Neural progenitor cell (in vitro differentiated cells): ENCODE results near the gene SLC10A1. TPM values are rescaled to one million over a fixed set of nuclear protein-coding genes. Genes with fewer than 3 reads are reported as not detected.

ENCODE experiments used
- DNase-seq: peaks from one replicate; pipeline ENCODE4 v3.0.0-alpha.2; 2016; ENCODE audit warnings: low spot score
- H2AFZ ChIP-seq: fragments of 200-600 bp; sonication (generic); replicated peaks from 2 replicates; pipeline ENCODE4 v1.6.1; 2016; ENCODE audit warnings: antibody characterized with exemption
- H3F3A ChIP-seq: fragments of 200-600 bp; sonication (generic); 2 replicates; pipeline ENCODE4 v1.6.1; 2016; ENCODE audit warnings: antibody characterized with exemption, low read depth
- H3K27ac ChIP-seq: fragments of 200-600 bp; sonication (generic); 2 replicates; pipeline ENCODE4 v1.5.1; 2016; ENCODE audit warnings: mild to moderate bottlenecking
- H3K27me3 ChIP-seq: fragments of 200-600 bp; sonication (generic); 2 replicates; pipeline ENCODE4 v1.6.1; 2016; ENCODE audit warnings: mild to moderate bottlenecking, moderate library complexity
- H3K36me3 ChIP-seq: fragments of 200-600 bp; sonication (generic); 2 replicates; pipeline ENCODE4 v1.5.1; 2016
- H3K4me1 ChIP-seq: fragments of 200-600 bp; sonication (generic); 2 replicates; pipeline ENCODE4 v1.6.1; 2016; ENCODE audit warnings: mixed run types
- H3K4me2 ChIP-seq: fragments of 200-600 bp; sonication (generic); 2 replicates; pipeline ENCODE4 v1.6.1; 2016
- H3K4me3 ChIP-seq: fragments of 200-600 bp; sonication (generic); 2 replicates; pipeline ENCODE4 v1.5.1; 2016
- H3K79me2 ChIP-seq: fragments of 200-600 bp; sonication (generic); 2 replicates; pipeline ENCODE4 v1.6.1; 2016; ENCODE audit warnings: low read depth
- H3K9ac ChIP-seq: fragments of 200-600 bp; sonication (generic); 2 replicates; pipeline ENCODE4 v1.6.1; 2016
- H3K9me3 ChIP-seq: fragments of 200-600 bp; sonication (generic); 2 replicates; pipeline ENCODE4 v1.5.1; 2016; ENCODE audit warnings: low read depth
- H4K20me1 ChIP-seq: fragments of 200-600 bp; sonication (generic); 2 replicates; pipeline ENCODE4 v1.6.1; 2016; ENCODE audit warnings: low read depth
- H3K27ac Mint-ChIP-seq: 3 replicates; pipeline ENCODE4 v1.8.0; 2021; ENCODE audit warnings: mixed read lengths
- H3K27me3 Mint-ChIP-seq: 2 replicates; pipeline ENCODE4 v1.8.0; 2022; ENCODE audit warnings: low read depth, mild to moderate bottlenecking, inconsistent platforms, moderate library complexity, mixed read lengths; ENCODE audit not compliant: insufficient read depth
- H3K36me3 Mint-ChIP-seq: 3 replicates; pipeline ENCODE4 v1.8.0; 2021; ENCODE audit warnings: mixed read lengths
- H3K4me1 Mint-ChIP-seq: 3 replicates; pipeline ENCODE4 v1.8.0; 2021; ENCODE audit warnings: mixed read lengths
- H3K4me3 Mint-ChIP-seq: 3 replicates; pipeline ENCODE4 v1.8.0; 2021; ENCODE audit warnings: mild to moderate bottlenecking, moderate library complexity, mixed read lengths
- H3K9me3 Mint-ChIP-seq: 3 replicates; pipeline ENCODE4 v1.8.0; 2020; ENCODE audit warnings: mixed read lengths
- EZH2 ChIP-seq: fragments of 200-600 bp; sonication (generic); IDR thresholded peaks from 2 replicates; pipeline ENCODE4 v1.6.1; 2017; ENCODE audit warnings: antibody characterized with exemption, mild to moderate bottlenecking, moderate library complexity
- EZH2phosphoT487 ChIP-seq: fragments of 200-600 bp; sonication (generic); IDR thresholded peaks from 2 replicates; pipeline ENCODE4 v1.6.1; 2017; ENCODE audit warnings: antibody characterized with exemption
- total RNA-seq: library from RNA; depleted of rRNA; stranded (reverse); fragments of >200 nt; gene quantifications from 2 replicates; pipeline ENCODE4 v1.2.3, GENCODE V29; 2015; ENCODE audit warnings: low replicate concordance
- TF ChIP-seq, protein P1 (sequence below): fragments of 200-600 bp; sonication (generic); IDR thresholded peaks from 2 replicates; pipeline ENCODE4 v1.5.1; 2017; ENCODE audit warnings: antibody characterized with exemption, mild to moderate bottlenecking

SLC10A1 gene
- total RNA-seq, 1 donor from 2014 or later = not detected

DNA sequence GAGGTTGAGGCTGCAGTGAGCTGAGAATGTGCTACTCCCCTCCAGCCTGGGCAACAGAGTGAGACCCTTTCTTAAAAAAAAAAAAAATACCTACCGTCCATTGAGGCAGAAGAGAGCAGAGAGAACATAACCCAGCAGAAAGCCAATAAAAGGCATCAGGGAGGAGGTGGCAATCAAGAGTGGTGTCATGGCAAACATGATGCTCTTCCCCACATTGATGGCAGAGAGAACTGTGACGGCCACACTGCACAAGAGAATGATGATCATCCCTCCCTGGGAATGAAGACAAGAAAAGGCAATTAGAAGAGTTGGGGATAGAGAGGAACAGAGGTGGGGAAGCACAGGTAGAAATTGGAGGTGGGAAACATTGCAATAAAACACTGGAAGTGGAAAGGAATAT is 18.0 kb downstream of the SLC10A1 start:
- TF ChIP-seq, protein P1, sequence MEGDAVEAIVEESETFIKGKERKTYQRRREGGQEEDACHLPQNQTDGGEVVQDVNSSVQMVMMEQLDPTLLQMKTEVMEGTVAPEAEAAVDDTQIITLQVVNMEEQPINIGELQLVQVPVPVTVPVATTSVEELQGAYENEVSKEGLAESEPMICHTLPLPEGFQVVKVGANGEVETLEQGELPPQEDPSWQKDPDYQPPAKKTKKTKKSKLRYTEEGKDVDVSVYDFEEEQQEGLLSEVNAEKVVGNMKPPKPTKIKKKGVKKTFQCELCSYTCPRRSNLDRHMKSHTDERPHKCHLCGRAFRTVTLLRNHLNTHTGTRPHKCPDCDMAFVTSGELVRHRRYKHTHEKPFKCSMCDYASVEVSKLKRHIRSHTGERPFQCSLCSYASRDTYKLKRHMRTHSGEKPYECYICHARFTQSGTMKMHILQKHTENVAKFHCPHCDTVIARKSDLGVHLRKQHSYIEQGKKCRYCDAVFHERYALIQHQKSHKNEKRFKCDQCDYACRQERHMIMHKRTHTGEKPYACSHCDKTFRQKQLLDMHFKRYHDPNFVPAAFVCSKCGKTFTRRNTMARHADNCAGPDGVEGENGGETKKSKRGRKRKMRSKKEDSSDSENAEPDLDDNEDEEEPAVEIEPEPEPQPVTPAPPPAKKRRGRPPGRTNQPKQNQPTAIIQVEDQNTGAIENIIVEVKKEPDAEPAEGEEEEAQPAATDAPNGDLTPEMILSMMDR = no peak
- TF ChIP-seq EZH2phosphoT487 (no peak), EZH2 (no peak)
- Mint-ChIP-seq H3K4me1 (no peaks in the 10 kb centered on the region), H3K27me3 (no peaks in the 10 kb centered on the region), H3K9me3 (no peaks in the 10 kb centered on the region), H3K4me3 (no peak overlapping the region), H3K36me3 (peaks cover 28% of the 10 kb centered on the region), H3K27ac (no peak overlapping the region)
- Histone ChIP-seq H3K9me3 (no peaks in the 10 kb centered on the region), H3K27me3 (no peaks in the 10 kb centered on the region), H3K79me2 (peaks cover 3% of the 10 kb centered on the region), H2AFZ (no peak overlapping the region), H3K4me3 (no peak overlapping the region), H4K20me1 (peaks cover 11% of the 10 kb centered on the region), H3F3A (peaks cover 42% of the 10 kb centered on the region), H3K36me3 (peaks cover 16% of the 10 kb centered on the region), H3K4me1 (no peaks in the 10 kb centered on the region), H3K4me2 (no peak overlapping the region), H3K9ac (no peak overlapping the region), H3K27ac (no peak overlapping the region)
- no peak for DNase-seq

DNA sequence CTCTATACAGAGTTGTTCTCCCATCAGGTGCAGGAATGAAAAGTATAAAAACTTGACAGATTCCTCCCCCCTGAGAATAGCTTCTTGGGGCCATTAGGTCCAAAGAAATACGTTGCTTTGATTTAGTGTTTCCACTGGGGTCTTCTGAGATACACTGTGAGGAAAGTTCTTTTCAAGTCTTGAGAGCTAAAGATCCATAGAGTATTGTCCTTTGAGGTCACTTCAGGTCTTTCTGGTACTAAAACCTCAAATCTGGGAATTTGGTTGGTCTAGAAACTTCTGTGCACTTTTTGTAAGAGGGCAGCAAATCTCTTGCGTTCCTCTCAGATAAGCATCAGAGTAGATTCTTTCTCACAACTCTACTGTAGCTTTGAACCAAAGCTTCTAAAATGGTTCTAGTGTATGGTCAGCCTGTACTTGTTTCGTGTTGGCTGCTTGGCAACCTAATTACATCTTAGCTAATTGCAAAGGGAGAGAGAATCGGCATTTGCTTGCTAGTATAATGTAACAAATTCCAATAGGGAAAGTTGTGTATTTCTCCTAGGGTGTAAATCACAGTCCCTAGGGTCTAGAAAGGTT is 20.1 kb downstream of the SLC10A1 start:
- no peaks in the 10 kb centered on the region for H3K4me1 Mint-ChIP-seq
- Histone ChIP-seq H3K4me2 (no peak overlapping the region), H3K36me3 (peaks cover 23% of the 10 kb centered on the region), H3K4me3 (no peak overlapping the region), H3K9ac (no peak overlapping the region), H3K79me2 (peaks cover 10% of the 10 kb centered on the region), H3K4me1 (no peaks in the 10 kb centered on the region), H3F3A (peaks cover 62% of the 10 kb centered on the region), H2AFZ (no peak overlapping the region), H3K27ac (no peak overlapping the region), H4K20me1 (peaks cover 15% of the 10 kb centered on the region), H3K9me3 (no peaks in the 10 kb centered on the region), H3K27me3 (no peaks in the 10 kb centered on the region)
- peaks cover 42% of the 10 kb centered on the region for H3K36me3 Mint-ChIP-seq
- H3K4me3 Mint-ChIP-seq = no peak overlapping the region
- peaks cover 2% of the 10 kb centered on the region for H3K27me3 Mint-ChIP-seq
- TF ChIP-seq EZH2 (no peak), EZH2phosphoT487 (no peak)
- TF ChIP-seq, protein P1 = no peak
- no peak for DNase-seq
- H3K27ac Mint-ChIP-seq = no peak overlapping the region
- H3K9me3 Mint-ChIP-seq = no peaks in the 10 kb centered on the region

DNA sequence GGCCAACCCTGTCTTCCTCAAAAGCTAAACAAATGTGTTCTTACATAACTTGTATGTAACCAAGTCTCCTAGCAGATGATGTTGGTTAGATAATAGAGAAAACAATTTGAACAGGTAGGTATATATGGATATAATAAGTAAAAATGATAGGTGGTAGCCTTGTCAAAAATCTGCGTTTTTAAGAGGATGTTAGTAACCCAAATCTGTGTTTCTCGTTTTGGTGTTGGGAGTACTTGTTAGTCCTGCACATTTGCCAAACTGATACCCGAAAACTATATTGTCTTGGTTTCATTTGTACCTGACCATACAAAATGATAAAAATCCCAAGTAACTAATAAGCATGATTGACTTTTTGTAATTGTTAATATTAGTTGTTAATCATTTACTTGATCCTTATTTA is 22.0 kb downstream of the SLC10A1 start:
- peaks cover 54% of the 10 kb centered on the region for H3K36me3 Mint-ChIP-seq
- Histone ChIP-seq H3K4me2 (no peak overlapping the region), H3K27me3 (no peaks in the 10 kb centered on the region)

More for the DNA sequence above, 22.0 kb downstream of the SLC10A1 start:
- no peak overlapping the region for H3K27ac Mint-ChIP-seq
- Histone ChIP-seq H3F3A (peaks cover 82% of the 10 kb centered on the region), H3K79me2 (peaks cover 30% of the 10 kb centered on the region), H3K4me1 (peaks cover 2% of the 10 kb centered on the region), H3K27ac (no peak overlapping the region), H3K9me3 (no peaks in the 10 kb centered on the region), H4K20me1 (peaks cover 30% of the 10 kb centered on the region), H3K4me3 (no peak overlapping the region), H2AFZ (no peak overlapping the region), H3K36me3 (peaks cover 38% of the 10 kb centered on the region), H3K9ac (no peak overlapping the region)
- no peak for DNase-seq
- H3K9me3 Mint-ChIP-seq = no peaks in the 10 kb centered on the region
- H3K4me3 Mint-ChIP-seq = no peak overlapping the region
- TF ChIP-seq, protein P1 = no peak
- peaks cover 5% of the 10 kb centered on the region for H3K27me3 Mint-ChIP-seq
- H3K4me1 Mint-ChIP-seq = peaks cover 2% of the 10 kb centered on the region
